Natural killer cell treated with Interleukin-12 subunit alpha and Interleukin-12 subunit beta and Interleukin-15 and Interleukin-18, amount 100 ng/mL, for 72 hours (primary cell): Measurements from ENCODE around the gene OVCH1. TPM values are rescaled to one million over a fixed set of nuclear protein-coding genes. Genes with fewer than 3 reads are reported as not detected.
"Not testable (repeated sequence)": the region's sequence is repeated elsewhere in the genome, so short reads cannot be mapped to it uniquely, and the experiment has no call there.

ENCODE experiments used
- ATAC-seq, 2 donors: fragments of 150-1000 bp; cut with Tn5 transposase in 1 of 2; sonication (Bioruptor Pico), chemical (Tn5 transposase) in 1 of 2; 2 replicates each; pipeline ENCODE4 v1.10.0; 2021
- DNase-seq: peaks from one replicate; pipeline ENCODE4 v3.0.0; 2022; ENCODE audit warnings: low spot score
- H3K27ac Mint-ChIP-seq, 2 donors: 1 replicate in 1 of 2; 2 replicates in 1 of 2; pipeline ENCODE4 v1.8.0; 2022; ENCODE audit warnings: mixed read lengths in 2 of 2, mild to moderate bottlenecking in 1 of 2, moderate library complexity in 1 of 2
- H3K27me3 Mint-ChIP-seq, 2 donors: 1 replicate in 1 of 2; 2 replicates in 1 of 2; pipeline ENCODE4 v1.8.0; 2022; ENCODE audit warnings: mixed read lengths in 2 of 2
- H3K36me3 Mint-ChIP-seq: one replicate; pipeline ENCODE4 v1.8.0; 2022; ENCODE audit warnings: mixed read lengths
- H3K4me1 Mint-ChIP-seq, 2 donors: 1 replicate in 1 of 2; 2 replicates in 1 of 2; pipeline ENCODE4 v1.8.0; 2022; ENCODE audit warnings: low read depth in 2 of 2, mixed read lengths in 2 of 2, mild to moderate bottlenecking in 1 of 2
- H3K4me3 Mint-ChIP-seq: one replicate; pipeline ENCODE4 v1.8.0; 2022; ENCODE audit warnings: mixed read lengths
- H3K9me3 Mint-ChIP-seq: 2 replicates; pipeline ENCODE4 v1.8.0; 2022; ENCODE audit warnings: mixed read lengths
- total RNA-seq, 2 donors: library from RNA; stranded (reverse); gene quantifications; one replicate each; pipeline ENCODE4 v1.2.3, GENCODE V29; 2022

Gene OVCH1
- total RNA-seq, 2 donors from 2014 or later: not detected

DNA sequence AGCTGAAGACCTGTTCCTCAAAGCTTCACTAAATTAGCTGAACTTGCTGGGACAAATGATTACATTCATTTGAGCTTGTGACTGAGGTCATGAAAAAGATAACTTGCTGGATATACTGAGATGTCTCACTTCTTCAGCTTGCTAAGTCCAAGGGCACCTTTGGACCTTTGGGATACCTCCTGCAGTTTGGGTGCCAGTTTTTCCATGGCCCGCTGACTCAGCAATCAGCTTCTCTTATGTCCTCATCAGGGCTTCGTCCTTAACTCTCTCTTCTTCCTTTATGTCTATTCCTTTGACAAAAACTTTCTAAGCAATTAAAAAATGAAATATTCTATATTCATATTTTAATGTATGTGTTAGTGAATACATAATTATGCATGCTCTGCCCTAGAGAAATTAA lies 45.6 kb downstream of the OVCH1 start:
- Mint-ChIP-seq H3K4me3 (no peak overlapping the region), H3K36me3 (no peaks in the 10 kb centered on the region), H3K9me3 (peaks cover 4% of the 10 kb centered on the region), H3K27me3 (peaks cover 10 to 25% of the 10 kb centered on the region in 2 donors), H3K27ac (no peak overlapping the region), H3K4me1 (no peaks in the 10 kb centered on the region)
- DNase-seq (no peak), ATAC-seq (no peak)

DNA sequence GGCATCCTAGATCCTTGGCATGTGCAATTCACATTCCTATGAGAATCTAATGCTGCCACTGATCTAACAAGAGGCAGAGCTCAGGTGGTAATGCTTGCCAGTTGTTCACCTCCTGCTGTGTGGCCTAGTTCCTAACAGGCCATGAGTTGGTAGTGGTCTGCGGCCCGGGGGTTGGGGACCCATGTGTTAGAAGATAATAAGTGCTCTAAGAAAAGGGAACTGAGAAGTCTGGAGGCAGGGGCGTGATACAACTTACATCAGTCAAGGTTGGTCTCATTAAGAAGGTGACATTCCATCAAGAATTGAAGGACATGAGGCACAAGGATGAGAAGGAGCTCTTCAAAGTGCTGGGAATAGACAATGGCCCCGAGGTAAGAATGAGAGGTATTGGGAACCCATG lies 49.3 kb downstream of the OVCH1 start:
- H3K9me3 Mint-ChIP-seq: no peaks in the 10 kb centered on the region
- DNase-seq (no peak), ATAC-seq (no peak)
- no peaks in the 10 kb centered on the region for H3K36me3 Mint-ChIP-seq
- H3K4me1 Mint-ChIP-seq: no peaks in the 10 kb centered on the region
- peaks cover 6 to 11% of the 10 kb centered on the region in 2 donors for H3K27me3 Mint-ChIP-seq
- no peak overlapping the region for H3K4me3 Mint-ChIP-seq
- H3K27ac Mint-ChIP-seq: no peak overlapping the region

DNA sequence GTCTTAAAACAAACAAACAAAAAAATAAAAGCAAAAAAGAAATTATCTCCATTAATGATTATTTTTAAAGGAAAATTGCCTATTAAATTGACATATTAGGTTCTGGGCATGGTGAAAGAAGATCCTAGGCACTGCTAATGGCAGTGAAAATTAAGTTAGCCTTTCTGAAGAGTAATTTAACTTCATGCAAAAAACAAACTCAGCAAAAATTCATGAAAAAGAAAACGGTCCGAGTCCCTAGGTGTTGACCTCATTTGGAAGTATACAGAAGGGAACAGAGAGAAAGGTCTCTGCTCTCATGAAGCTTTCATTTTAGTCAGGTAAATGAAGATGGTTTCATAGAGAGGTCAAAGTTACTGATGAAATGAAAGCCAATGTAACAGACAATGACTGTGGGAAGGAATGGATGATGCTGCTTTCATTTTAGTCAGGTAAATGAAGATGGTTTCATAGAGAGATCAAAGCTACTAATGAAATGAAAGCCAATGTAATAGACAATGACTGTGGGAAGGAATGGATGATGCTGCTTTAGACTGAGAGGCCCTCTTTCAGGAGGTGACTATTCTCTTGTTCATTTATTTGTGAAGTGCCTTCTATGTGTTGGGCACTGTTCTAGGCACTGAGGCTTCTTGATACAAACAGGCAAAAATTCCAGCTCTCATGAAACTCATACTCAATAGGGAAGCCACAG lies 50.1 kb downstream of the OVCH1 start:
- ATAC-seq (no peak), DNase-seq (no peak)
- Mint-ChIP-seq H3K36me3 (no peaks in the 10 kb centered on the region), H3K27ac (no peak overlapping the region), H3K9me3 (no peaks in the 10 kb centered on the region), H3K27me3 (peaks cover 6 to 10% of the 10 kb centered on the region in 2 donors), H3K4me3 (no peak overlapping the region), H3K4me1 (no peaks in the 10 kb centered on the region)

DNA sequence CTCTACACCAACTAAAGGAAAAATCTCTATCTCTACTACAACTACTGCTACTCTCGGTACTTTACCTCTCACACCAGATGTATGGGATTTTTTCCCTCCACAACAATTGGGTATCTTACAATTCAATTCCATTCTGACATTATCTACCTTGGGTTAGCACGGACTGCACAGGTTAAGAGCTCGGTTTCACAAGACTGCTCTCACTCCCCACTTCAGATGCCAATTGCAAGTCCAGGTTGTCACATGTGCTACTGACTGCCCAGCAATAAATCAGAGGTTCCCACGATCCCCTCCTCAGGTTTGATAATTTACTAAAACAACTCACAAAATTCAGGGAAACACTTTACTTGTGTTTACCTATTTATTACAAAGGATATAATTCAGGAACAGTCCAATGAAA lies 58.0 kb downstream of the OVCH1 start:
- H3K4me3 Mint-ChIP-seq: no peak overlapping the region
- peaks cover 0 to 16% of the 10 kb centered on the region in 2 donors for H3K27me3 Mint-ChIP-seq
- H3K27ac Mint-ChIP-seq: no peak overlapping the region
- H3K36me3 Mint-ChIP-seq: no peaks in the 10 kb centered on the region
- no peak for ATAC-seq
- no peaks in the 10 kb centered on the region for H3K4me1 Mint-ChIP-seq
- DNase-seq: no peak
- H3K9me3 Mint-ChIP-seq: no peaks in the 10 kb centered on the region

DNA sequence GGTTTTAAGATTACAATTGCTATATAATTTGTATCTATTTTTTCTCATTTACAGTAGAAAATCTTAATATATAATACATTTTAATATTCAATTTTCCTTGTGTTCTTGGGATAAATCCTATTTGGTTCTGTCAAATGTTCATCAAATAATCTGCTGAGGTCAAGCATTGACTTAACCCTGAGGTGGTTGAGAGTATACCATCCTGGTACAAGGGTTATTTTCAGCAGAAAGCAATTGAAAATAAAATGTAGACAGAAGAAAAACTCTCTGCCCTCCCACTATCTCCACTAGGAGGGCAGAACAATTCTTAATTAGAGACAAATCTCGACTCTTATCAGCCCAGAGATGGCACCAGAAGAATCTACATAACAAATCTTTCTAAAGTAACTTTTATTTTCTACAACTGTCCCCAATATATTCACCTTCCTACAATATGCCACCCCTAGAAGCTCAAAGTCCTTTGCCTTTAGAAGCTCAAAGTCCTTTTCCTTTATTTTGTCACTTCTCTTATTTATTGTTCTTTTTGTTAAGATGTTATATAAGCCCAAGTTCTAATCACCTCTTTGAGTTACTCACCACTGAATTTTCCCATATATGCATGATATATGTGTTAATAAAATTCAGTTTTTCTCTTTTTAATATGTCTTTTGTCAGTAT lies 58.6 kb downstream of the OVCH1 start:
- H3K4me3 Mint-ChIP-seq: no peak overlapping the region
- no peak for DNase-seq
- no peaks in the 10 kb centered on the region for H3K9me3 Mint-ChIP-seq
- ATAC-seq: no peak
- no peaks in the 10 kb centered on the region for H3K4me1 Mint-ChIP-seq
- H3K36me3 Mint-ChIP-seq: no peaks in the 10 kb centered on the region
- H3K27ac Mint-ChIP-seq: no peak overlapping the region
- H3K27me3 Mint-ChIP-seq: peaks cover 0 to 16% of the 10 kb centered on the region in 2 donors

DNA sequence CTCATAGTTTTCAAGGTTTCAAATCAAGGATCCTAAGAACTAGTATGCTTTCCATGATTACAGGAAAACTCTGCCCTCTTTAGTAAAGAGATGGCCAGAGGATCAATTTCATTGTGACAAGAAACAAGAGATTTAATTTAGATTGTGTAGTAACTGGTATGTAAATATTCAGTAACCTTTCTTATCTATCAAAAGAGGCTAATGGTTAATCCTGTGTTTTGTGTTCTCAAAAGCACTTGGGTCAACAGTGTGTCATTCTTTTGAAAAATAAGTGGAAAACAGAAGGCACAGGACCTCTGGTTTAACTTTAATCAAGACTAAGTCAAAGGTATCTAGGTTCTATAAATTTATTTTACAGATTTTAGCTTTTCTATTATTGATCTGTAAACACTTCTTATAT lies 59.9 kb downstream of the OVCH1 start:
- Mint-ChIP-seq H3K4me1 (no peaks in the 10 kb centered on the region), H3K4me3 (no peak overlapping the region), H3K9me3 (no peaks in the 10 kb centered on the region), H3K27ac (no peak overlapping the region), H3K36me3 (no peaks in the 10 kb centered on the region), H3K27me3 (peaks cover under 1 to 19% of the 10 kb centered on the region in 2 donors)
- ATAC-seq (no peak), DNase-seq (no peak)

DNA sequence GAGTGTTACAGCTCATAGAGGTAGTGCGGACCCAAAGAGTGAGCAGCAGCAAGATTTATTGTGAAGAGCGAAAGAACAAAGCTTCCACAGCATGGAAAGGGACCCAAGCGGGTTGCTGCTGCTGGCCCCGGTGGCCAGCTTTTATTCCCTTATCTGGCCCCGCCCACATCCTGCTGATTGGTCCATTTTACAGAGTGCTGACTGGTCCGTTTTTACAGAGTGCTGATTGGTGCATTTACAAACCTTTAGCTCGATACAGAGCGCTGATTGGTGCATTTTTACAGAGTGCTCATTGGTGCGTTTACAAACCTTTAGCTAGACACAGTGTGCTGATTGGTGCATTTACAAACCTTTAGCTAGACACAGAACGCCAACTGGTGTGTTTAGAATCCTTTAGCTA lies 60.7 kb downstream of the OVCH1 start:
- not testable (repeated sequence) for ATAC-seq, H3K4me3 Mint-ChIP-seq, H3K27ac Mint-ChIP-seq, H3K36me3 Mint-ChIP-seq, H3K9me3 Mint-ChIP-seq, DNase-seq, H3K4me1 Mint-ChIP-seq
- H3K27me3 Mint-ChIP-seq: peaks cover 5 to 26% of the 10 kb centered on the region in 2 donors

DNA sequence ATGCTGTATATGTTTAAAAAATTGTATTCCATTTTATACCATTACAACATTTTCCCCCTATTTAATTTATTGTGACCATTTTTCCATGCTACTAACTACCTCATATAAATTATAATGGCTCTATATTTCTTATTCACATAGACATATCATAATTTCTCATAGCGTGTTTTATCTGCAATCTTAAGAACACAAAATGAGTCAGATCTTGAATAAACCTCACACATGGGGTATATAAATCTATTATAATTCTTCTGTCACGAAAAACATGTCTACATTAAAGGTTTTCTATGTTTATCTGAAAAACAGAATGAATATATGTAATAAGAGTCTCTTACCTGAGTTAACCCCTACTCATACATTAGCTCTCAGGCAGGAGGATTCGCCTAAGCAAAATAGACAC lies 66.0 kb downstream of the OVCH1 start:
- Mint-ChIP-seq H3K4me1 (no peaks in the 10 kb centered on the region), H3K27ac (no peak overlapping the region)
- no peak for DNase-seq

DNA sequence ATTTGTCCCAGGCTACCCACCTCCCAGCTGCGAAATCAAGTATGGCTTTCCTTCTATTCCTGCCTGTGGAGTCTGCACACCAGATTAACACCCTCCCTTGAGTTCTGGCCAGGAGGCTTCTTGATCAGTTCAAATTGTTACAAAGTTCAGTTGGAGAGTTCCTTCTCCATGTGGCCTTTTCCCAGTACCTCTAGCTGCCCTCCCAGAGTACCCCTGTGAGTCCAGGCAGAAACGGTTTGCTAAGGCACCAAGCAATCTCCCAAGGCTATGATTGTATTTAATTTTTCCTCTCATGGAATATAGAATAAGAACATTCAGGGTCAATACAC lies 66.8 kb downstream of the OVCH1 start:
- no peak for DNase-seq
- H3K27me3 Mint-ChIP-seq: peaks cover 17 to 28% of the 10 kb centered on the region in 2 donors
- H3K36me3 Mint-ChIP-seq: no peaks in the 10 kb centered on the region
- ATAC-seq: no peak
- no peak overlapping the region for H3K4me3 Mint-ChIP-seq
- no peaks in the 10 kb centered on the region for H3K4me1 Mint-ChIP-seq
- H3K27ac Mint-ChIP-seq: no peak overlapping the region
- H3K9me3 Mint-ChIP-seq: no peaks in the 10 kb centered on the region

More for the DNA sequence above, 66.0 kb downstream of the OVCH1 start:
- H3K36me3 Mint-ChIP-seq: no peaks in the 10 kb centered on the region
- no peaks in the 10 kb centered on the region for H3K9me3 Mint-ChIP-seq
- no peak overlapping the region for H3K4me3 Mint-ChIP-seq
- ATAC-seq: no peak
- peaks cover 16 to 24% of the 10 kb centered on the region in 2 donors for H3K27me3 Mint-ChIP-seq

DNA sequence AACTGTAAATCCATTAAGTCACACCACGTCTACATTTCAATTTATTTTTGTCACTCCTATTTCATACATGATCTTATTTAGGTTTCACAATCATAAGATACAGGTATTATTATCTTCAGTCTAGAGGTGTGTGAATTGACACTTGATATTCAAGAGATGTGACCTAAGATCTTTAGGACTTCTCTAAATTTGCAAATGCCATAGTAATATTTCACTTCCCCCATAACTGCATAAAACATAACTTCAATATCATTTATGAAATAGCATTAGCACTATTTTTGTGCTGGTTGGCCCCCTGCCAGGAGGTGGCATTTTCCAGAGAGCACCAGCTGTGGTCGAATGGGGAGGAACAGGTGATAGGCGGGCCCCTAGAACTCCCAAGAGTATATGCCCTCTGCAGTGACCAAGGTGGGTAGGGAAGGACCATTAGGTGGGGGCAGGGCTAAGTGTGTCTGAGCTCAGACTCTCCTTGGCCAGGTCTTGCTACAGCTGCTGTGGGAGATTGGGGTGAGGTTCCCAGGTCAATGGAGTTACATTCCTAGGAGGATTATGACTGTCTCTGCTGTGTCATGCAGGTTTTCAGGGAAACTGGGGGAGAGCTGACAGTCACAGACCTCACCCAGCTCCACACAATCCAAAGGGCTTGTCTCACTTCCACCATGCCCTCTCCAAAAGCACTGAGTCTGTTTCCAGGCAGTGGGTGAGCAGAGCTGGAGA lies 67.3 kb downstream of the OVCH1 start:
- DNase-seq: no peak
- Mint-ChIP-seq H3K36me3 (no peaks in the 10 kb centered on the region), H3K27ac (no peak overlapping the region)

DNA sequence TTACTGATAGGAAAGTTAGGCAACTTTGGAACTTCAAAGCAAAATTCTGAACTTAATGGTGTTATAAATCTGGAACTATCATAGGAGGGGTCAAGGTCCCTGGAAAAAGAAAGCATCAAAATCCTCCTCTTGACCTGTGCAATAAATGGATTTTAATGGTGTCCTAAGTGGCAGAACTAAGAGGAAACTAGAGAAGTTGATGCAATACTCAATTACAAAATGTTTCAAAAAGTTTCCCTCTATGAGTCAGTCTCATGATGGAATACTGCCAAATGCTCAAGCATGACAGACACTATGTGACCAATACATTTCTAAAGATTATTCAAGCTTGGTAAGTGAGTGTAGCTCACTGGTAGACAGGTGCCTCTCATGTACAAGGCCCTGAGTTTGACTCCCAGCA lies 68.9 kb downstream of the OVCH1 start:
- H3K4me1 Mint-ChIP-seq: no peaks in the 10 kb centered on the region
- H3K36me3 Mint-ChIP-seq: no peaks in the 10 kb centered on the region
- DNase-seq (no peak), ATAC-seq (peak; percentile 6 to 52)
- no peak overlapping the region for H3K4me3 Mint-ChIP-seq
- H3K27me3 Mint-ChIP-seq: peaks cover 18 to 35% of the 10 kb centered on the region in 2 donors
- H3K27ac Mint-ChIP-seq: no peak overlapping the region
- peaks cover 2% of the 10 kb centered on the region for H3K9me3 Mint-ChIP-seq

More for the DNA sequence above, 67.3 kb downstream of the OVCH1 start:
- ATAC-seq: no peak
- no peak overlapping the region for H3K4me3 Mint-ChIP-seq
- no peaks in the 10 kb centered on the region for H3K4me1 Mint-ChIP-seq
- H3K27me3 Mint-ChIP-seq: peaks cover 17 to 28% of the 10 kb centered on the region in 2 donors
- no peaks in the 10 kb centered on the region for H3K9me3 Mint-ChIP-seq

DNA sequence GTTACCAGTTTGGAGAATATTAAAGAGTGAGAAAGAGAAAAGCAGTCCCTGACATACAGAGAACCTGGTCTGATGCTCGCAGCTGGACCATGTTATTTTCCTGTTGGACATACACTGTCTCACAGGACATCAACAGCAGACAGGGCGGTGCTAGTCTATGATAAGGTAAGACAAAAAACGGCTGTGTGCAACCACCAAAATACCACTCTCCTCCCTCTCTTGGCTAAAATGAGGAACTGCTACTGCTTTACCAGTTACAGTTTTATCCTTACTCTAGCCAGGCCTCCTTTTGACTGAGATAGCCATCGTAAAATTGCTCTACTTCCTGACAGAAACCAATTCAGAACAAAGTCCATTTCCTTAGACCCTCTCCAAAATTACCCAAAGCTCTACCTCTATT lies 69.5 kb downstream of the OVCH1 start:
- H3K36me3 Mint-ChIP-seq: no peaks in the 10 kb centered on the region
- no peak for ATAC-seq
- no peaks in the 10 kb centered on the region for H3K4me1 Mint-ChIP-seq
- H3K27me3 Mint-ChIP-seq: peaks cover 24 to 42% of the 10 kb centered on the region in 2 donors
- peaks cover 2% of the 10 kb centered on the region for H3K9me3 Mint-ChIP-seq
- no peak overlapping the region for H3K4me3 Mint-ChIP-seq
- no peak overlapping the region for H3K27ac Mint-ChIP-seq
- no peak for DNase-seq

DNA sequence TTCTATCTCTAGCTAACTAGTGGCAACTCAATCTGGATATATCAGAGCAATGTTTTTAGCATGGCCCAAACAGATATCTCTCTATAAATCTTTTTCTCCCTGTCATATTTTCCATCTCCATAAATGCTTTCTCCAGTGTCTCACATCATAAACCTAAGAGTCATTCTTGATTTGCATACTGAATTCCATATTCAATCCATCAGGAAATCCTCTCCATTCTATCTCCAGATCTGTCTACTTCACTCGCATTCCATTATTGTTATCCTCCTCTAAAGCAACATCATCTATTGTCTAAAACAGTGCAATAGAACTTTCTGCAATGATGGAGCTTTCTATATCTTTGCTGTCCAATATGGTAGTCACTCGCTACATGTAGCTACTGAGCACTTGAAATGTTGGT lies 71.0 kb downstream of the OVCH1 start:
- Mint-ChIP-seq H3K36me3 (no peaks in the 10 kb centered on the region), H3K9me3 (peaks cover 2% of the 10 kb centered on the region), H3K27me3 (peaks cover 19 to 30% of the 10 kb centered on the region in 2 donors), H3K4me1 (no peaks in the 10 kb centered on the region), H3K4me3 (no peak overlapping the region), H3K27ac (no peak overlapping the region)
- DNase-seq: no peak
- no peak for ATAC-seq

DNA sequence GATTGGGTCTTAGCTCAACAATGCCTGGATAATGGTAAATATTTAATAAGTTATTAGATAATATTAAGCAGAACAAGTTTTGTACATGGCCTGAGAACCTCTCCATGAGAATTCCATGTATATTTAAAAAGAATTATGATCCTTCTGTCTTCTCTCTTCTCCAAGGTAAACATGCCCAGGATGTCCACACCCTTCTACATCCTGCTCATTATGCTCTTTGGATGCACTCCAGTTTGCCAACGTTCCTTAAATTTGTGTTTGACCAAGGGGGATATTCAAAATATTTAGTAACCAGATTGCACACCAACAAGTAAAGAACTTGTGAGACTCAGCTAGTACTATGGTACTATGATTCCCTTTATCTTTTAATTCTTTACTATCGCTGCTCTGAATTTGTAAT lies 71.8 kb downstream of the OVCH1 start:
- no peaks in the 10 kb centered on the region for H3K4me1 Mint-ChIP-seq
- ATAC-seq (no peak), DNase-seq (no peak)
- no peaks in the 10 kb centered on the region for H3K36me3 Mint-ChIP-seq
- peaks cover 18 to 29% of the 10 kb centered on the region in 2 donors for H3K27me3 Mint-ChIP-seq
- peaks cover 2% of the 10 kb centered on the region for H3K9me3 Mint-ChIP-seq
- H3K27ac Mint-ChIP-seq: no peak overlapping the region
- no peak overlapping the region for H3K4me3 Mint-ChIP-seq
